HG03025 (cell line): ENCODE measurements around the gene FIS1.
"Not testable (repeated sequence)": the region's sequence is repeated elsewhere in the genome, so short reads cannot be mapped to it uniquely, and the experiment has no call there.

ENCODE experiments used
- ATAC-seq: cut with Tn5 transposase; IDR thresholded peaks from one replicate; pipeline ENCODE4 v1.9.1; 2021; ENCODE audit warnings: mild to moderate bottlenecking, moderate library complexity; ENCODE audit not compliant: unreplicated experiment, low FRiP score

The FIS1 gene

GRCh38 chr7:101264102-101264706 is 19.3 kb upstream of the FIS1 start:
- ATAC-seq = not testable (repeated sequence)

GRCh38 chr7:101258243-101258731 is 13.4 kb upstream of the FIS1 start:
- no peak for ATAC-seq

- no peak for ATAC-seq
Observed at GRCh38 chr7:101255796-101256195, 10.9 kb upstream of the FIS1 start.

- ATAC-seq = not testable (repeated sequence)
Observed at GRCh38 chr7:101253199-101253598, 8.3 kb upstream of the FIS1 start.

GRCh38 chr7:101251871-101252659 is 7.2 kb upstream of the FIS1 start:
- peak; percentile 88 for ATAC-seq

GRCh38 chr7:101250324-101250723 is 5.4 kb upstream of the FIS1 start:
- ATAC-seq = no peak

GRCh38 chr7:101248276-101248675 is 3.4 kb upstream of the FIS1 start:
- no peak for ATAC-seq

GRCh38 chr7:101245147-101245668 is 327 bp upstream of the FIS1 start:
- no peak for ATAC-seq

GRCh38 chr7:101243646-101244374 is 1.1 kb downstream of the FIS1 start:
- no peak for ATAC-seq

- no peak for ATAC-seq
Observed at GRCh38 chr7:101241443-101242349, 3.2 kb downstream of the FIS1 start.

GRCh38 chr7:101241015-101241363 is 3.9 kb downstream of the FIS1 start:
- ATAC-seq = no peak

- no peak for ATAC-seq
Observed at GRCh38 chr7:101240226-101241014, 4.5 kb downstream of the FIS1 start.

- no peak for ATAC-seq
Observed at GRCh38 chr7:101239951-101240220, 5.0 kb downstream of the FIS1 start.

GRCh38 chr7:101239191-101239950 is 5.5 kb downstream of the FIS1 start:
- no peak for ATAC-seq

- no peak for ATAC-seq
Observed at GRCh38 chr7:101238226-101239182, 6.4 kb downstream of the FIS1 start.

- ATAC-seq = no peak
Observed at GRCh38 chr7:101237206-101238067, 7.4 kb downstream of the FIS1 start, which contains the start of gene CLDN15. TSS of gene CLDN15 (minus strand) at chr7:101237802. CDS start at chr7:101237581, 221 bp downstream.
